Brain microvascular endothelial cell (primary cell): ENCODE measurements around the gene PMAIP1.
A peak's percentile ranks its signal among the peaks of the same experiment; 100 is the strongest.

ENCODE experiments used
- DNase-seq: peaks from one replicate; pipeline ENCODE4 v3.0.0-alpha.2; 2020
- H3K27ac ChIP-seq: fragments of 250-450 bp; sonication (Bioruptor Pico); 2 replicates; pipeline ENCODE4 v1.5.1; 2020; ENCODE audit warnings: mild to moderate bottlenecking, moderate library complexity
- H3K27me3 ChIP-seq: fragments of 250-450 bp; sonication (Bioruptor Pico); replicated peaks from 2 replicates; pipeline ENCODE4 v1.5.1; 2020; ENCODE audit warnings: mild to moderate bottlenecking
- H3K36me3 ChIP-seq: fragments of 250-450 bp; sonication (Bioruptor Pico); replicated peaks from 2 replicates; pipeline ENCODE4 v1.5.1; 2020; ENCODE audit warnings: mild to moderate bottlenecking
- H3K4me3 ChIP-seq: 2 replicates; pipeline ENCODE4 v1.5.1; 2011; ENCODE audit warnings: low read depth, mild to moderate bottlenecking, control low read depth, low read length, moderate library complexity
- CTCF ChIP-seq: IDR thresholded peaks from 2 replicates; pipeline ENCODE4 v1.5.1; 2011; ENCODE audit warnings: low read depth, mild to moderate bottlenecking, moderate library complexity, low read length, control low read depth, inconsistent platforms; ENCODE audit errors: missing control alignments
- in situ Hi-C: cut with HindIII; loops from 2 replicates; pipeline ENCODE4 v1.10.0; 2017; ENCODE audit warnings: low sequenced_read_pairs, low pct_ligation_motif_present

Gene PMAIP1

DNA sequence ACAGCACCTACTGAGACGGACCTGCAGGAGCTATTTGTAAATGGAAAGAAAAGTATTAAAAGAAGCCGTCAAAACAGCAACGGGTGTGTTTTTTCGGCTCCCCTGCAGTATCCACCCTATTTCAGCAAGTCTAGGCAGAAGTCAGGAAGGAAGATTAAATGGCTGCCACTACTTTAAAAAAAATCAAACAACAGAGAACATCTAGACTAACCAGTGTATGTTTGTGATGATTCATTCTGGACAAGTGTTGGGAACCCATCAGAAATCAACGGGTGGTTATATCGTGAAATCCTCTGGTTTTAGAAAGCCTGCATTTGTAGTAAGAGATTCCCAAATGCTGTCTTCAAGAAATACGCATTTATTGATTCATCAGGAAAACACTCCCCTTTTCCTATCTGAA is 9.0 kb downstream of the PMAIP1 start:
- H3K27me3 ChIP-seq = no peaks in the 10 kb centered on the region
- H3K36me3 ChIP-seq = no peaks in the 10 kb centered on the region
- DNase-seq = no peak
- H3K4me3 ChIP-seq = no peak overlapping the region
- no peak for TF ChIP-seq CTCF
- H3K27ac ChIP-seq = peak overlapping the region; percentile 85
- in situ Hi-C loops = no loop called here

- Histone ChIP-seq H3K27me3 (no peaks in the 10 kb centered on the region), H3K36me3 (no peaks in the 10 kb centered on the region), H3K27ac (peak overlapping the region; percentile 85), H3K4me3 (no peak overlapping the region)
- TF ChIP-seq CTCF = no peak
- in situ Hi-C loops = no loop called here
- no peak for DNase-seq
Measured at GRCh38 chr18:59909289-59910036, 9.7 kb downstream of the PMAIP1 start.

GRCh38 chr18:59910967-59911366 is 11.2 kb downstream of the PMAIP1 start:
- H3K27ac ChIP-seq = peak overlapping the region; percentile 38
- H3K36me3 ChIP-seq = no peaks in the 10 kb centered on the region
- in situ Hi-C loops = no loop called here
- H3K4me3 ChIP-seq = no peak overlapping the region
- DNase-seq = no peak
- H3K27me3 ChIP-seq = no peaks in the 10 kb centered on the region
- no peak for TF ChIP-seq CTCF

GRCh38 chr18:59911600-59911999 is 11.8 kb downstream of the PMAIP1 start:
- DNase-seq = no peak
- H3K27ac ChIP-seq = no peak overlapping the region
- H3K36me3 ChIP-seq = no peaks in the 10 kb centered on the region
- no peak overlapping the region for H3K4me3 ChIP-seq
- H3K27me3 ChIP-seq = no peaks in the 10 kb centered on the region
- no peak for TF ChIP-seq CTCF
- in situ Hi-C loops = no loop called here

GRCh38 chr18:59912007-59912550 is 12.3 kb downstream of the PMAIP1 start:
- Histone ChIP-seq H3K27ac (no peak overlapping the region), H3K27me3 (no peaks in the 10 kb centered on the region), H3K4me3 (no peak overlapping the region), H3K36me3 (no peaks in the 10 kb centered on the region)
- TF ChIP-seq CTCF = no peak
- DNase-seq = no peak
- in situ Hi-C loops = no loop called here
